Fibroblast of pulmonary artery (primary cell): ENCODE results near the gene CCDC136.
A peak's percentile ranks its signal among the peaks of the same experiment; 100 is the strongest.

Source experiments
- DNase-seq: peaks from one replicate; pipeline ENCODE4 v3.0.0-alpha.2; 2010; ENCODE audit warnings: low read depth
- H3K4me3 ChIP-seq: replicated peaks from 2 replicates; pipeline ENCODE4 v1.5.1; 2011; ENCODE audit warnings: low read depth, mild to moderate bottlenecking, control low read depth, low read length, moderate library complexity
- CTCF ChIP-seq: IDR thresholded peaks from 2 replicates; pipeline ENCODE4 v1.5.1; 2011; ENCODE audit warnings: mild to moderate bottlenecking, control low read depth, low read length, inconsistent platforms; ENCODE audit errors: missing control alignments

Gene CCDC136

DNA sequence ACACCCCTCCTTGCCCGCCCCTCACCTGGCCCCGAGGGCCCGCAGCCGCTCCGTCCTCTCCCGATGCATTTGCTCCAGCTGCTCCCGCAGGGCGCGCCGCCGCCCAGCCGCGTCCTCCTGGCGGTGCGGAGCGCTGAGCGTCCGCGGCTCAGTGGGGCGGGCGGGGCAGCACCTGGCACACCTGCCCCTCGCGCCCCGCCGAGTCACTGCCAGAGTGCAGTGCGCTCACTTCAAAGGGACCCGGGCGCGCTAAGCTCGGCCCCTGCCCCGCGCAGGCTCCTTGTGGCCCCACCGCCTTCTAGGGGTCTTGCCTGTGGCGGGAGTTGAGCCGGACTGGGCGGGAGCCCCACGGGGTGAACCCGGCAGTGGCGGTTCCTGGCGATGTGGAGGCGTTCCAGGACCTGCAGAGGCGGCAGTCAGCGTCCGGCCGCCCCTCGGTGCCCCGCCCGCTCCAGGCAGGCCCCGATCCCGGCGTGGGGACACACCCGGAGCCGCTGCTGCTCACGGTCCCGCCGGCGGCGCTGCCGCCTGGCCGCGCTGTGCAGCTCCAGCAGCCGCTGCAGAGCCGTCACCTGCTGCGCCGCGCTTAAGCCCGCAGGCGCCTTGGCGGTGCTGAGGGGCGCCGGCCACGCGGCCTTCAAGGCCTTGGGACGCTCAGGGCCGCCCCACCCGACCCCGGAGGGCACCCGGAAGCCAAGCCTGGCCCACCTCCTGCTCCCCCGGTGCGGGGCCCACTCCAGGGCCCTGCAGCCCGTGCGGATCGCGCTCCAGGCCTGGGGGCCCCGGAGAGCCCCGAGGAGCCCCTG lies 77.6 kb downstream of the CCDC136 start:
- H3K4me3 ChIP-seq: peak overlapping the region; percentile 43
- TF ChIP-seq CTCF: no peak
- peak; percentile 28 for DNase-seq

DNA sequence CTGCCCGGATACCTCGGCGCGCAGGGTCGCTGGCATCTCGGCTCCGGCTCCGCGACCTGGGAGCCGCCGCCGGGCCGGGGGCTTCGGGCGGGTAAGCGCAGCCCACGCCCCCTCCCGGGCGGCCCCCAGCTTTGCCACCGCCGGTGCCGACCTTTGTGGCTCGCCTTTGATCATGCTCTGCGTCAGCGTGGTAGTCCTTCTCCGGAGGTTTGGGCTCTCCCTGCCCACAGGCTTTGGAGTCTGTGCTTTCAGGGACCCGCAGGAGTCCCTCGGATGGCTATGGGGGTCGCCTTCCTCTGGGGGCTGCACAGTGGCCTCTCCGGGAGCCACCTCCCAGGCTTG lies 78.1 kb downstream of the CCDC136 start:
- no peak overlapping the region for H3K4me3 ChIP-seq

DNA sequence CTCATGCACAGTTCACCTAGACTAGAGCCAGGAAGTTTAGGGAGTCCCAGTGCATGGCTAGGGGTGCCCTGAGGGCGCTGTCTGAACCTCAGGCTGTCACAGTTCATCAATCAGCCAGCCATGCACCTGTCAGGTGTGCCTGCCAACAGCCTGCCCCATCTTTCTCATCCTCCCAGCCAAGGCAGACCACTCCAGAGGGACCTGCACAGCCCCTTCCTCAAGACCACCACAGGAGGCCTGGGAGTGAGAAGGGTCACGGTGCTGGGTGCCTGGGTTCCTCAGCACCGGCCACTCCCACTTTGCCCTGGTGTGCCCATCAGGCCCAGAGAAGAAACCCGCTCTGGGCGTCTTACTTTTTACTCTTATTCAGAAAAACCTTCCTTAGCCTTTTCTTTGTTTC lies 79.3 kb downstream of the CCDC136 start:
- TF ChIP-seq CTCF: no peak
- no peak for DNase-seq
- no peak overlapping the region for H3K4me3 ChIP-seq

More for the DNA sequence above, 78.1 kb downstream of the CCDC136 start:
- no peak for TF ChIP-seq CTCF
- DNase-seq: no peak
